Stomach (tissue), 9 donors: ENCODE results near the gene HBE1. TPM values are rescaled to one million over a fixed set of nuclear protein-coding genes. Genes with fewer than 3 reads are reported as not detected.
"Not testable (repeated sequence)": the region's sequence is repeated elsewhere in the genome, so short reads cannot be mapped to it uniquely, and the experiment has no call there.

ENCODE experiments used
- DNase-seq, 2 donors: peaks; one replicate each; pipeline versions ENCODE4 v3.0.0 to v3.0.0-alpha.2; 2013 to 2019
- H3K27ac ChIP-seq, 5 donors: fragments of 200-600 bp in 4 of 5; sonication (generic) in 4 of 5; one replicate each; pipeline ENCODE4 v1.5.1; 2013 to 2019; ENCODE audit warnings: mild to moderate bottlenecking in 1 of 5, moderate library complexity in 1 of 5
- H3K27me3 ChIP-seq, 3 donors: fragments of 200-600 bp; sonication (generic); one replicate each; pipeline ENCODE4 v1.5.1; 2017 to 2019; ENCODE audit warnings: mixed run types in 1 of 3
- H3K36me3 ChIP-seq, 4 donors: fragments of 200-600 bp; sonication (generic); 1 replicate in 3 of 4; 2 replicates in 1 of 4; pipeline ENCODE4 v1.5.1; 2016 to 2019
- H3K4me1 ChIP-seq, 4 donors: fragments of 200-600 bp; sonication (generic); one replicate each; pipeline ENCODE4 v1.5.1; 2016 to 2019
- H3K4me3 ChIP-seq, 4 donors: fragments of 200-600 bp; sonication (generic) in 3 of 4; one replicate each; pipeline ENCODE4 v1.5.1; 2016 to 2019; ENCODE audit warnings: mild to moderate bottlenecking in 1 of 4
- H3K9me3 ChIP-seq, 4 donors: fragments of 200-600 bp; sonication (generic); one replicate each; pipeline ENCODE4 v1.5.1; 2016 to 2019
- CTCF ChIP-seq, 7 experiments: fragments of 450-650 bp in 4 of 7; fragments of 200-600 bp in 3 of 7; sonication (generic) in 3 of 7; IDR thresholded peaks; one replicate each; pipeline ENCODE4 v1.5.1; 2016 to 2019; ENCODE audit warnings: antibody characterized with exemption in 7 of 7, control low read depth in 2 of 7, mild to moderate bottlenecking in 1 of 7
- EP300 ChIP-seq: sonication (generic); formaldehyde crosslinking; IDR thresholded peaks from one replicate; pipeline ENCODE4 v1.6.1; 2017; ENCODE audit warnings: antibody characterized with exemption
- POLR2A ChIP-seq, 4 donors: fragments of 450-650 bp; IDR thresholded peaks; one replicate each; pipeline ENCODE4 v1.6.1; 2016; ENCODE audit warnings: antibody characterized with exemption in 4 of 4, control low read depth in 2 of 4, mild to moderate bottlenecking in 1 of 4, moderate library complexity in 1 of 4
- POLR2AphosphoS5 ChIP-seq, 3 donors: sonication (generic); formaldehyde crosslinking; IDR thresholded peaks; one replicate each; pipeline ENCODE4 v1.6.1; 2016; ENCODE audit warnings: antibody characterized with exemption in 3 of 3
- WGBS, 5 donors: extraction: QIAGEN DNeasy Blood & Tissue Kit in 3 of 5; methylation state at CpG; one replicate each; pipeline versions ENCODE4 v1.1.5 to v1.1.7; 2013 to 2018; 5-methylcytosine and 5-hydroxymethylcytosine counted together
- intact Hi-C: fragments of 100-400 bp; cut with DNase I; formaldehyde crosslinking; loops from one replicate; pipeline ENCODE4 v1.15.1; 2023; ENCODE audit warnings: low total_unique reads
- polyA plus RNA-seq, 3 donors: library from polyadenylated mRNA; stranded (reverse); fragments of 200-250 nt; gene quantifications; one replicate each; pipeline ENCODE4 v1.2.3, GENCODE V29; 2013
- total RNA-seq, 5 donors: library from RNA; depleted of rRNA; stranded (reverse); fragments of >200 nt; gene quantifications; one replicate each; pipeline versions ENCODE4 v1.1.0 to v1.2.3, GENCODE V29; 2014 to 2016
- donor health status: healthy with polysubstance abuse.
- donor health status: Bipolar disorder and iron deficiency.
- donor health status: healthy.

Gene HBE1
- total and polyA plus RNA-seq, 8 donors = 1.3 TPM; not detected in 7

GRCh38 chr11:5252919-5253265 is 16.9 kb downstream of the HBE1 start:
- DNase-seq = no peak
- intact Hi-C loops = no loop called here
- no peaks in the 10 kb centered on the region for H3K9me3 ChIP-seq
- no peak overlapping the region for H3K4me3 ChIP-seq
- H3K27ac ChIP-seq = no peak overlapping the region
- TF ChIP-seq POLR2AphosphoS5 (IDR thresholded peaks at IDR 0.05) (no peak), POLR2A (IDR thresholded peaks at IDR 0.05) (no peak), EP300 (no peak), CTCF (IDR thresholded peaks at IDR 0.05) (no peak)
- no peaks in the 10 kb centered on the region for H3K4me1 ChIP-seq
- H3K27me3 ChIP-seq = no peaks in the 10 kb centered on the region
- H3K36me3 ChIP-seq = no peaks in the 10 kb centered on the region
- WGBS, 5 donors = 45 to 65% (median 55%) methylated on average over 1 of the region's 1 CpG

DNA sequence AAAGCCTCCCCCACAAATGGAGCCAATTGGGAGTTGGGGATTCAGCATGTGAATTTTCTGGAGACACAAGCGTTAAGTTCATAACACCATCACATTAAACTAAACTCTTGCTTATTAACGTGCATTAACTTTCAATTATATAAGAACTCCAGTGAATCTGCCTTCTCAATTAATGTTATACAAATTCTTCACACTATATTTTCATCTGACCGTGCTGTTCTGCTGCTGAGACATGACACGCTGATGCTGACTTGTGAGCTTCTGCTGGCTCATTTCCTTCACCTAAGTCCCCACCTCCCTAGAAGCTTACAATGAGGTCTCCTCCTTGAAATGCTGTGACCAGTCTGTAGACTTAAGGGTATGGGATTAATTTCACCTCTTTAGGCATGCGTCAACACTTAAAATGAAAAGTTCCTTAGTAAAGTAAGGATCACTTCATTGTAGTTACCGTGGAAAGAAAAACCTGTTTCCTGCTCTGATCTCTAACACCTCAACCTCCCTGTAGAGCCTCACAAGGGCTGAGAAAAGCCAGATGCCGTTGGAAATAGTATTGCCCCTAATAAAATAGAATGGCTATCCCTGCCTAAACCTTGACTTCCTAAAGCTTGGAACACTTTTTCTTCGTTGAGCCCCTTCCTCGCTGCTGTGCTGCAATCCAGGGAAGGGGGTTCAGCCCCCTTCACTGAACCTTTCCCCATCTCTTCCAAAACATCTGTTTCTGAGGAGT is 17.4 kb downstream of the HBE1 start:
- Histone ChIP-seq H3K4me1 (no peaks in the 10 kb centered on the region), H3K36me3 (no peaks in the 10 kb centered on the region), H3K9me3 (no peaks in the 10 kb centered on the region), H3K27me3 (no peaks in the 10 kb centered on the region), H3K27ac (no peak overlapping the region), H3K4me3 (no peak overlapping the region)
- TF ChIP-seq CTCF (IDR thresholded peaks at IDR 0.05) (no peak), EP300 (no peak), POLR2A (IDR thresholded peaks at IDR 0.05) (no peak), POLR2AphosphoS5 (IDR thresholded peaks at IDR 0.05) (no peak)
- DNase-seq = no peak
- WGBS, 5 donors = 71 to 81% (median 75%) methylated on average over 9 of the region's 9 CpGs
- intact Hi-C loops = no loop called here

GRCh38 chr11:5251746-5252145 is 18.0 kb downstream of the HBE1 start:
- H3K4me1 ChIP-seq = no peaks in the 10 kb centered on the region
- no peak for DNase-seq
- WGBS, 5 donors = 15 to 63% (median 44%) methylated on average over 2 of the region's 2 CpGs
- H3K27me3 ChIP-seq = no peaks in the 10 kb centered on the region
- H3K27ac ChIP-seq = no peak overlapping the region
- TF ChIP-seq POLR2A (IDR thresholded peaks at IDR 0.05) = no peak
- no peak for TF ChIP-seq CTCF (IDR thresholded peaks at IDR 0.05)
- TF ChIP-seq POLR2AphosphoS5 (IDR thresholded peaks at IDR 0.05) = no peak
- TF ChIP-seq EP300 = no peak
- no peak overlapping the region for H3K4me3 ChIP-seq
- no peaks in the 10 kb centered on the region for H3K36me3 ChIP-seq
- intact Hi-C loops = no loop called here
- no peaks in the 10 kb centered on the region for H3K9me3 ChIP-seq

- WGBS, 5 donors = 83 to 86% (median 84%) methylated on average over 4 of the region's 4 CpGs
- intact Hi-C loops = no loop called here
- Histone ChIP-seq H3K36me3 (no peaks in the 10 kb centered on the region), H3K27me3 (no peaks in the 10 kb centered on the region), H3K27ac (no peak overlapping the region), H3K9me3 (no peaks in the 10 kb centered on the region), H3K4me3 (no peak overlapping the region), H3K4me1 (no peaks in the 10 kb centered on the region)
- TF ChIP-seq CTCF (IDR thresholded peaks at IDR 0.05) (no peak), POLR2AphosphoS5 (IDR thresholded peaks at IDR 0.05) (no peak), POLR2A (IDR thresholded peaks at IDR 0.05) (no peak), EP300 (no peak)
- no peak for DNase-seq
These were observed 19.1 kb downstream of the HBE1 start for GRCh38 chr11:5250543-5251204.

DNA sequence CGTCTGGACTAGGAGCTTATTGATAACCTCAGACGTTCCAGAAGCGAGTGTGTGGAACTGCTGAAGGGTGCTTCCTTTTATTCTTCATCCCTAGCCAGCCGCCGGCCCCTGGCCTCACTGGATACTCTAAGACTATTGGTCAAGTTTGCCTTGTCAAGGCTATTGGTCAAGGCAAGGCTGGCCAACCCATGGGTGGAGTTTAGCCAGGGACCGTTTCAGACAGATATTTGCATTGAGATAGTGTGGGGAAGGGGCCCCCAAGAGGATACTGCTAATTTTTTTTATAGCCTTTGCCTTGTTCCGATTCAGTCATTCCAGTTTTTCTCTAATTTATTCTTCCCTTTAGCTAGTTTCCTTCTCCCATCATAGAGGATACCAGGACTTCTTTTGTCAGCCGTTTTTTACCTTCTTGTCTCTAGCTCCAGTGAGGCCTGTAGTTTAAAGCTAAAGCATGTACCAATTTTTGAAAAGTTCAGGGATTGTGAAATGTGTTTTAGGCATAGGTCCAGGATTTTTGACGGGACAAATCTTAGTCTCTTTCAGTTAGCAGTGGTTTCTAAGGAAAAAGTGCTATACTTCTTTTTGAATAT is 19.8 kb downstream of the HBE1 start, which contains the start of gene HBG1:
TSS of gene HBG1 (minus strand) at position 51 of the 590 bp plus-strand sequence. CDS start 53 bp downstream, outside the sequence.
- H3K9me3 ChIP-seq, intact Hi-C loops, H3K4me3 ChIP-seq, H3K36me3 ChIP-seq, H3K27me3 ChIP-seq, H3K4me1 ChIP-seq, H3K27ac ChIP-seq, DNase-seq: not testable (repeated sequence)
- 66 to 88% (median 82%) methylated on average over 2 to 4 of the region's 9 CpGs for WGBS, 5 donors

DNA sequence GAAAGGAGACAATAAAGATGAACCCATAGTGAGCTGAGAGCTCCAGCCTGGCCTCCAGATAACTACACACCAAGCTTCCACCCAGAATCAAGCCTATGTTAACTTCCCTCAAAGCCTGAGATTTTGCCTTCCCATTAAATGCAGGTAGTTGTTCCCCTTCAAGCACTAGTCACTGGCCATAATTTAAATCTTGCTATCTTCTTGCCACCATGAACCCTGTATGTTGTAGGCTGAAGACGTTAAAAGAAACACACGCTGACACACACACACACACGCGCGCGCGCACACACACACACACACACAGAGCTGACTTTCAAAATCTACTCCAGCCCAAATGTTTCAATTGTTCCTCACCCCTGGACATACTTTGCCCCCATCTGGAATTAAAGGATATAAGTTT is 21.2 kb downstream of the HBE1 start:
- H3K27me3 ChIP-seq, H3K36me3 ChIP-seq, H3K4me3 ChIP-seq, H3K9me3 ChIP-seq, H3K27ac ChIP-seq, DNase-seq, intact Hi-C loops, H3K4me1 ChIP-seq: not testable (repeated sequence)
- 24 to 90% (median 70%) methylated on average over 7 of the region's 7 CpGs for WGBS, 5 donors
